Keratinocyte (primary cell): ENCODE results near the gene BEND3.

Source experiments
- EZH2 ChIP-seq: IDR thresholded peaks from one replicate; pipeline ENCODE4 v1.6.1; 2012; ENCODE audit warnings: inconsistent platforms, mild to moderate bottlenecking, low read length, moderate library complexity
- TF ChIP-seq, protein P1 (sequence below), 3 experiments: IDR thresholded peaks in 1 of 3; conservative IDR thresholded peaks in 1 of 3; optimal IDR thresholded peaks in 1 of 3; 2 replicates in 2 of 3; 3 replicates in 1 of 3; pipeline versions ENCODE3 to v1.5.1; 2011; ENCODE audit warnings: low read length in 3 of 3, mild to moderate bottlenecking in 3 of 3, moderate library complexity in 2 of 3, control low read depth in 1 of 3, inconsistent platforms in 1 of 3; ENCODE audit not compliant: insufficient read depth in 2 of 3; ENCODE audit errors: extremely low read depth in 1 of 3

DNA sequence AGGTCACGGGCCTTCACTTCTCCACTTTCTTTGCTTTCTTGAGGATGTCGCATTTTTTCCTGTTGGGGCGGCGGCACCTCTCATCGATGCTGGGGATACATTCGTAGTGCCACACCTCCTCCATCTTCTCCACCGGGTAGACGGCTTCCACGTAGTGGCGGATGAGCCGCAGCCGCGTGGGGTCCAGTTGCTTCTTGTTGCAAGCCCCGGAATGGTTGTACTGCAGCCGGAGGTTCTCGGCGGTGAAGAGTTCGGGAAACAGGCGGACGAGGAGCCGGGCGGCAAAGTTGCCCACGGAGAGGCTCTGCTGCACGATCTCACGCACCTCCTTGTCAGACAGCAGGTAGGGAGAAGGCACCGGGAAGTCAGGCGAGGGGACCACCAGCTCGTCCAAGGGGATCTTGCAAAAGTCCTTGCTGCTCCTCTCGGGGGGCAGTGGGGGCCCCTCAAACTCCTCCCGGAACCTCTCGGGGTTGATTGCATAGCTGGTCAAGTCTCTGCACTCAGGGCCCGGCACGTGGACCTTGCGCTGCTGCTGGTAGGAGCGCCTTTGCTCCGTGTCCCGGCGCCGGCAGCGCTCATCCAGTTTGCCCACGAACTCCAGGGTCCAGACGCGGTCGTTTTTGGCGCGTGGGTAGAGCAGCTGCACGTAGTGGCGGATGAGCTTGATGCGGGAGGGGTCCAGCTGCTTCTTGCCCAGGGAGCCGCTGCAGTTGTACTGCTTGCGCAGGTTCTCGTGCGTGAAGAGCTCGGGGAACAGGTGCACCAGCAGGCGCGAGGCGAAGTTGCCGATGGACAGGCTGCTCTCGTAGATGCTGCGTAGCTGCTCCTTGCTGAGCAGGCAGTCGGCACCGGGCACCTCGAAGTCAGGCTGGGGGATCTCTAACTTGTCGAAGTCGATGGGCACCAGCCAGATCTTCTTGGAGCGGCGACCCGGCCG is 46.4 kb downstream of the BEND3 start:
- TF ChIP-seq, protein P1, sequence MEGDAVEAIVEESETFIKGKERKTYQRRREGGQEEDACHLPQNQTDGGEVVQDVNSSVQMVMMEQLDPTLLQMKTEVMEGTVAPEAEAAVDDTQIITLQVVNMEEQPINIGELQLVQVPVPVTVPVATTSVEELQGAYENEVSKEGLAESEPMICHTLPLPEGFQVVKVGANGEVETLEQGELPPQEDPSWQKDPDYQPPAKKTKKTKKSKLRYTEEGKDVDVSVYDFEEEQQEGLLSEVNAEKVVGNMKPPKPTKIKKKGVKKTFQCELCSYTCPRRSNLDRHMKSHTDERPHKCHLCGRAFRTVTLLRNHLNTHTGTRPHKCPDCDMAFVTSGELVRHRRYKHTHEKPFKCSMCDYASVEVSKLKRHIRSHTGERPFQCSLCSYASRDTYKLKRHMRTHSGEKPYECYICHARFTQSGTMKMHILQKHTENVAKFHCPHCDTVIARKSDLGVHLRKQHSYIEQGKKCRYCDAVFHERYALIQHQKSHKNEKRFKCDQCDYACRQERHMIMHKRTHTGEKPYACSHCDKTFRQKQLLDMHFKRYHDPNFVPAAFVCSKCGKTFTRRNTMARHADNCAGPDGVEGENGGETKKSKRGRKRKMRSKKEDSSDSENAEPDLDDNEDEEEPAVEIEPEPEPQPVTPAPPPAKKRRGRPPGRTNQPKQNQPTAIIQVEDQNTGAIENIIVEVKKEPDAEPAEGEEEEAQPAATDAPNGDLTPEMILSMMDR (optimal IDR thresholded peaks at IDR 0.05 in 1 of 3, IDR thresholded peaks at IDR 0.05 in 1 of 3, conservative IDR thresholded peaks at IDR 0.05 in 1 of 3; ENCODE audit: extremely low read depth in 1 of 3, insufficient read depth in 2 of 3, low read length in 3 of 3), result no peak
- TF ChIP-seq EZH2, result no peak
